ENCODE results near the gene CNTF.

Gene CNTF

GRCh38 chr11:58649623-58650022, 27.2 kb downstream of the CNTF start:
- Histone ChIP-seq H3K9ac (ENCODE audit: low read length) (no peak overlapping the region), H3K27ac (ENCODE audit: low read depth, low read length) (no peak overlapping the region), H3K4ac (ENCODE audit: low read depth, low read length) (no peak overlapping the region), H2BK5ac (ENCODE audit: low read depth, low read length, poor library complexity) (no peak overlapping the region), H3K4me1 (ENCODE audit: control insufficient read depth in 1 of 2, insufficient read depth in 2 of 2, low read length in 2 of 2) (peaks cover 0 to 3% of the 10 kb centered on the region in 2 experiments), H2AK5ac (ENCODE audit: low read length) (no peak overlapping the region), H3K4me3 (ENCODE audit: low read depth, low read length) (no peak overlapping the region), H3K18ac (ENCODE audit: low read length) (no peak overlapping the region), H2BK120ac (ENCODE audit: insufficient read depth, low read length, poor library complexity) (no peak overlapping the region), H3K23ac (ENCODE audit: low read length) (no peak overlapping the region), H2BK12ac (ENCODE audit: low read length) (no peak overlapping the region), H3K4me2 (ENCODE audit: low read length) (no peak overlapping the region), H3K36me3 (ENCODE audit: control insufficient read depth in 1 of 2, insufficient read depth in 2 of 2, low read length in 2 of 2) (no peaks in the 10 kb centered on the region), H4K91ac (ENCODE audit: low read depth, low read length) (no peak overlapping the region), H3K27me3 (ENCODE audit: insufficient read depth, low read length) (no peaks in the 10 kb centered on the region), H4K12ac (ENCODE audit: low read depth, low read length) (no peak overlapping the region), H4K8ac (ENCODE audit: low read depth, low read length) (no peak overlapping the region), H2AFZ (ENCODE audit: insufficient read depth, low read length, poor library complexity) (no peak overlapping the region), H3K79me1 (ENCODE audit: low read length) (peaks cover 2% of the 10 kb centered on the region), H3K9me3 (ENCODE audit: insufficient read depth, low read depth, low read length) (peaks cover 6% of the 10 kb centered on the region), H3K79me2 (ENCODE audit: control insufficient read depth, insufficient read depth, low read length, poor library complexity) (no peaks in the 10 kb centered on the region), H3K14ac (ENCODE audit: low read length) (no peak overlapping the region)
- DNase-seq, result no peak

- peaks cover 3% of the 10 kb centered on the region for H3K9me3 ChIP-seq (ENCODE audit: insufficient read depth, low read depth, low read length)
- H4K12ac ChIP-seq (ENCODE audit: low read depth, low read length), result no peak overlapping the region
- no peak overlapping the region for H2BK120ac ChIP-seq (ENCODE audit: insufficient read depth, low read length, poor library complexity)
- H2AK5ac ChIP-seq (ENCODE audit: low read length), result no peak overlapping the region
- peaks cover 0 to 3% of the 10 kb centered on the region in 2 experiments for H3K4me1 ChIP-seq (ENCODE audit: control insufficient read depth in 1 of 2, insufficient read depth in 2 of 2, low read length in 2 of 2)
- H2AFZ ChIP-seq (ENCODE audit: insufficient read depth, low read length, poor library complexity), result no peak overlapping the region
- H3K79me1 ChIP-seq (ENCODE audit: low read length), result peaks cover 2% of the 10 kb centered on the region
- no peak overlapping the region for H3K4ac ChIP-seq (ENCODE audit: low read depth, low read length)
- no CpG with 5 or more reads among the region's 1 CpG for WGBS (ENCODE audit: extremely low coverage, insufficient coverage, insufficient read length)
- no peak overlapping the region for H2BK5ac ChIP-seq (ENCODE audit: low read depth, low read length, poor library complexity)
- no peaks in the 10 kb centered on the region for H3K36me3 ChIP-seq (ENCODE audit: control insufficient read depth in 1 of 2, insufficient read depth in 2 of 2, low read length in 2 of 2)
- DNase-seq, result no peak
- no peak overlapping the region for H3K14ac ChIP-seq (ENCODE audit: low read length)
- H3K23ac ChIP-seq (ENCODE audit: low read length), result no peak overlapping the region
- H3K4me3 ChIP-seq (ENCODE audit: low read depth, low read length), result no peak overlapping the region
- H3K4me2 ChIP-seq (ENCODE audit: low read length), result no peak overlapping the region
- H4K8ac ChIP-seq (ENCODE audit: low read depth, low read length), result no peak overlapping the region
- H3K27me3 ChIP-seq (ENCODE audit: insufficient read depth, low read length), result no peaks in the 10 kb centered on the region
- no peak overlapping the region for H3K9ac ChIP-seq (ENCODE audit: low read length)
- no peak overlapping the region for H4K91ac ChIP-seq (ENCODE audit: low read depth, low read length)
- no peak overlapping the region for H3K18ac ChIP-seq (ENCODE audit: low read length)
- no peaks in the 10 kb centered on the region for H3K79me2 ChIP-seq (ENCODE audit: control insufficient read depth, insufficient read depth, low read length, poor library complexity)
- H3K27ac ChIP-seq (ENCODE audit: low read depth, low read length), result no peak overlapping the region
- H2BK12ac ChIP-seq (ENCODE audit: low read length), result no peak overlapping the region
Measured at GRCh38 chr11:58650496-58650895, 28.0 kb downstream of the CNTF start.

DNA sequence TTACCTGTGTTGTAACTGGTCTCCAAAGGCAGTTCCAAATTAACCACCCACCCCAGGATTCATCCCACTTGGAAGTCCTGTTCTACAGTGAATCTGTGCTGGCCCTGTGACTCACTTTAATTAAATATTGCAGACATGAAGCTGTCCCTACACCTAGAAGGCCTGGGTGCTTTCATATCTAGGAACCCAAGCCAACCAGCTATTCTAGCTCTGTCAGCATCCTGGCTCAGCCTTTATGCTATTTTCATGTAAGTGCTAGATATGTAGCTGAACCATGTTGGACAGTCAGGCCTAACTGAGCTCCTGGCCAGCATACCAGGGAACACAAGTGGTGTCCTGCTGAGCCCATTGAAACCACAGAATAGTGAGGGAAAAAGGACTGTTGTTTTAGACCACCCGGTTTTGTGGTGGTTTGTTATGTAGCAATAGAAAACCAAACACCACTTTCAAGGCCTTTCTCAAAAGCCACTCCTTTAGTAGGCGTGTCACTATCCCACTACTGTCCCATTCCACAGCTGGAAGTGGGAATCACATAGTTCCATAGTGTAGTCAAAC, 30.3 kb downstream of the CNTF start:
- no peaks in the 10 kb centered on the region for H3K27me3 ChIP-seq (ENCODE audit: insufficient read depth, low read length)
- no peaks in the 10 kb centered on the region for H3K36me3 ChIP-seq (ENCODE audit: control insufficient read depth in 1 of 2, insufficient read depth in 2 of 2, low read length in 2 of 2)
- WGBS (ENCODE audit: extremely low coverage, insufficient coverage, insufficient read length), result no CpG with 5 or more reads among the region's 2 CpGs

GRCh38 chr11:58654079-58654907, 31.8 kb downstream of the CNTF start:
- H2AFZ ChIP-seq (ENCODE audit: insufficient read depth, low read length, poor library complexity), result no peak overlapping the region
- H3K18ac ChIP-seq (ENCODE audit: low read length), result no peak overlapping the region
- no peaks in the 10 kb centered on the region for H3K79me2 ChIP-seq (ENCODE audit: control insufficient read depth, insufficient read depth, low read length, poor library complexity)
- no peak overlapping the region for H2BK5ac ChIP-seq (ENCODE audit: low read depth, low read length, poor library complexity)
- no peak overlapping the region for H3K4me2 ChIP-seq (ENCODE audit: low read length)
- H3K79me1 ChIP-seq (ENCODE audit: low read length), result peaks cover 2% of the 10 kb centered on the region
- H3K4me3 ChIP-seq (ENCODE audit: low read depth, low read length), result no peak overlapping the region
- no peak overlapping the region for H3K4ac ChIP-seq (ENCODE audit: low read depth, low read length)
- H3K36me3 ChIP-seq (ENCODE audit: control insufficient read depth in 1 of 2, insufficient read depth in 2 of 2, low read length in 2 of 2), result no peaks in the 10 kb centered on the region
- DNase-seq, result peak; percentile 58 to 84
- H4K91ac ChIP-seq (ENCODE audit: low read depth, low read length), result no peak overlapping the region
- no peak overlapping the region for H4K12ac ChIP-seq (ENCODE audit: low read depth, low read length)
- H2AK5ac ChIP-seq (ENCODE audit: low read length), result no peak overlapping the region
- WGBS (ENCODE audit: extremely low coverage, insufficient coverage, insufficient read length), result no CpG with 5 or more reads among the region's 12 CpGs
- no peak overlapping the region for H4K8ac ChIP-seq (ENCODE audit: low read depth, low read length)
- H3K4me1 ChIP-seq (ENCODE audit: control insufficient read depth in 1 of 2, insufficient read depth in 2 of 2, low read length in 2 of 2), result peaks cover 0 to 3% of the 10 kb centered on the region in 2 experiments
- H2BK120ac ChIP-seq (ENCODE audit: insufficient read depth, low read length, poor library complexity), result no peak overlapping the region
- no peak overlapping the region for H2BK12ac ChIP-seq (ENCODE audit: low read length)
- H3K23ac ChIP-seq (ENCODE audit: low read length), result no peak overlapping the region
- no peak overlapping the region for H3K27ac ChIP-seq (ENCODE audit: low read depth, low read length)
- H3K9me3 ChIP-seq (ENCODE audit: insufficient read depth, low read depth, low read length), result no peaks in the 10 kb centered on the region
- H3K27me3 ChIP-seq (ENCODE audit: insufficient read depth, low read length), result no peaks in the 10 kb centered on the region
- H3K14ac ChIP-seq (ENCODE audit: low read length), result no peak overlapping the region
- H3K9ac ChIP-seq (ENCODE audit: low read length), result no peak overlapping the region

More for the DNA sequence above, 30.3 kb downstream of the CNTF start:
- Histone ChIP-seq H3K9me3 (ENCODE audit: insufficient read depth, low read depth, low read length) (no peaks in the 10 kb centered on the region), H3K4me3 (ENCODE audit: low read depth, low read length) (no peak overlapping the region), H2BK5ac (ENCODE audit: low read depth, low read length, poor library complexity) (no peak overlapping the region), H2BK12ac (ENCODE audit: low read length) (no peak overlapping the region), H2BK120ac (ENCODE audit: insufficient read depth, low read length, poor library complexity) (no peak overlapping the region), H2AFZ (ENCODE audit: insufficient read depth, low read length, poor library complexity) (no peak overlapping the region), H3K79me2 (ENCODE audit: control insufficient read depth, insufficient read depth, low read length, poor library complexity) (no peaks in the 10 kb centered on the region), H3K27ac (ENCODE audit: low read depth, low read length) (no peak overlapping the region), H4K91ac (ENCODE audit: low read depth, low read length) (no peak overlapping the region), H3K79me1 (ENCODE audit: low read length) (peaks cover 2% of the 10 kb centered on the region), H3K14ac (ENCODE audit: low read length) (no peak overlapping the region), H3K4me2 (ENCODE audit: low read length) (no peak overlapping the region), H4K12ac (ENCODE audit: low read depth, low read length) (no peak overlapping the region), H3K23ac (ENCODE audit: low read length) (no peak overlapping the region), H4K8ac (ENCODE audit: low read depth, low read length) (no peak overlapping the region), H3K18ac (ENCODE audit: low read length) (no peak overlapping the region), H3K4me1 (ENCODE audit: control insufficient read depth in 1 of 2, insufficient read depth in 2 of 2, low read length in 2 of 2) (peaks cover 0 to 3% of the 10 kb centered on the region in 2 experiments), H2AK5ac (ENCODE audit: low read length) (no peak overlapping the region), H3K4ac (ENCODE audit: low read depth, low read length) (no peak overlapping the region), H3K9ac (ENCODE audit: low read length) (no peak overlapping the region)
- DNase-seq, result no peak
